Naive thymus-derived CD8-positive, alpha-beta T cell (primary cell): ENCODE measurements around the gene UNC5C. TPM values are rescaled to one million over a fixed set of nuclear protein-coding genes. Genes with fewer than 3 reads are reported as not detected.
"Not testable (repeated sequence)": the region's sequence is repeated elsewhere in the genome, so short reads cannot be mapped to it uniquely, and the experiment has no call there.

Source experiments
- ATAC-seq, 2 donors: fragments of 150-1000 bp; cut with Tn5 transposase in 1 of 2; sonication (Bioruptor Pico), chemical (Tn5 transposase) in 1 of 2; 1 replicate in 1 of 2; 2 replicates in 1 of 2; pipeline ENCODE4 v1.10.0; 2021; ENCODE audit warnings: mild to moderate bottlenecking in 2 of 2, moderate library complexity in 2 of 2
- POLR2A ChIA-PET: fragments of 350-600 bp; sonication (Branson Sonifier 250); formaldehyde crosslinking; loops from one replicate; lab custom pipeline; 2021; ENCODE audit warnings: antibody characterized with exemption; lab: Charles Lee
- DNase-seq, 10 donors: peaks; one replicate each; pipeline versions ENCODE4 v3.0.0 to v3.0.0-alpha.2; 2020 to 2022
- H3K27ac Mint-ChIP-seq, 10 donors: one replicate each; pipeline ENCODE4 v1.8.0; 2020 to 2022; ENCODE audit warnings: mild to moderate bottlenecking in 10 of 10, mixed read lengths in 10 of 10, moderate library complexity in 4 of 10, inconsistent platforms in 1 of 10
- H3K27me3 Mint-ChIP-seq, 5 donors: one replicate each; pipeline ENCODE4 v1.8.0; 2021 to 2022; ENCODE audit warnings: mixed read lengths in 5 of 5
- H3K36me3 Mint-ChIP-seq, 3 donors: one replicate each; pipeline ENCODE4 v1.8.0; 2020 to 2022; ENCODE audit warnings: mixed read lengths in 3 of 3, mild to moderate bottlenecking in 2 of 3, inconsistent platforms in 1 of 3
- H3K4me1 Mint-ChIP-seq, 4 donors: one replicate each; pipeline ENCODE4 v1.8.0; 2021 to 2022; ENCODE audit warnings: mixed read lengths in 4 of 4
- H3K4me3 Mint-ChIP-seq, 10 donors: one replicate each; pipeline ENCODE4 v1.8.0; 2020 to 2022; ENCODE audit warnings: mild to moderate bottlenecking in 10 of 10, mixed read lengths in 10 of 10, moderate library complexity in 6 of 10, inconsistent platforms in 1 of 10
- H3K9me3 Mint-ChIP-seq, 9 donors: one replicate each; pipeline ENCODE4 v1.8.0; 2020 to 2022; ENCODE audit warnings: mixed read lengths in 9 of 9, mild to moderate bottlenecking in 3 of 9, inconsistent platforms in 1 of 9, moderate library complexity in 1 of 9
- polyA plus RNA-seq, 3 donors: library from polyadenylated mRNA; unstranded; fragments of 300-500 nt; fragmentation: Illumina TruSeq; gene quantifications; one replicate each; pipeline ENCODE4 v1.2.3, GENCODE V29; 2021
- total RNA-seq, 8 experiments: library from RNA in 2 of 8; stranded (reverse) in 2 of 8; gene quantifications; one replicate each; pipeline ENCODE4 v1.2.3 and lab custom pipeline; 2021 to 2026

The UNC5C gene
- total and polyA plus RNA-seq, 5 experiments from 2014 or later = not detected

DNA sequence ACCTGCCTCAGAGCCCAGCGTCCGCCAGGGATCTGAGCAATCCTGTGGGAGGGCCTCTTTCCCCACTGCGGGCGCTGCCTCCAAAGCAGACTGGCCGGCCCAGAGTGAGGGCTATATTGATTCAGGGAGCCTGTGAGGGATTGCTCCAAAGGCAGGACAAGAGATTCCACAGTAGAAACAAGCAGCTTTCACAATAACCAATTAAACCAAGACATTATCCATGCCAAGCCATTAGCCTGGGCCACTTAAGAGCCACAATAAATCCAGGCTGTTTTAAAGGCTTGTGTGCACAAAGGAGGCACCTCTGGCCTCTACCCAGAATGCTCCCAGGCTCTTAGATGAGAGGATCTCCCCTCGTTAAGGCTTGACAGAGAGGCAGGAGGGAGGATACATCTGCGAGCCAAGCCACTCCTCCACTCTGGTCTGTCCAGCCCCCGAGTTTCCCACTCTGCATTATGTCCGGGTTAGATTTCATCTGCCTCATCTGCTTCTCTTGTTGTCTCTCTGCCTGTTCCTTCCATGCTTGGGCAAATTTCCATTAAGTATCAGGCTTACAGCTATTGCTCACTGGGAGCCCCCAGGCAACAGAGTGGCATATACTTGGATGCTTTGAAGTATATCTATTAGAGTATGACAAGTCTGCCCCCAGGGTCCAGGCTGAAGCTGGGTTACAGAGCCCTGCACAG, 357.9 kb downstream of the UNC5C start:
- POLR2A ChIA-PET = no interaction called here
- Mint-ChIP-seq H3K9me3 (peaks cover 0 to 7% (median 0%) of the 10 kb centered on the region in 9 donors), H3K4me3 (no peak overlapping the region), H3K27me3 (no peaks in the 10 kb centered on the region), H3K4me1 (peaks cover 26 to 44% (median 36%) of the 10 kb centered on the region in 4 donors), H3K27ac (peak overlapping the region in 8 of 10 donors; percentile 34 to 96 (median 68)), H3K36me3 (no peaks in the 10 kb centered on the region)
- ATAC-seq (no peak), DNase-seq (no peak)

DNA sequence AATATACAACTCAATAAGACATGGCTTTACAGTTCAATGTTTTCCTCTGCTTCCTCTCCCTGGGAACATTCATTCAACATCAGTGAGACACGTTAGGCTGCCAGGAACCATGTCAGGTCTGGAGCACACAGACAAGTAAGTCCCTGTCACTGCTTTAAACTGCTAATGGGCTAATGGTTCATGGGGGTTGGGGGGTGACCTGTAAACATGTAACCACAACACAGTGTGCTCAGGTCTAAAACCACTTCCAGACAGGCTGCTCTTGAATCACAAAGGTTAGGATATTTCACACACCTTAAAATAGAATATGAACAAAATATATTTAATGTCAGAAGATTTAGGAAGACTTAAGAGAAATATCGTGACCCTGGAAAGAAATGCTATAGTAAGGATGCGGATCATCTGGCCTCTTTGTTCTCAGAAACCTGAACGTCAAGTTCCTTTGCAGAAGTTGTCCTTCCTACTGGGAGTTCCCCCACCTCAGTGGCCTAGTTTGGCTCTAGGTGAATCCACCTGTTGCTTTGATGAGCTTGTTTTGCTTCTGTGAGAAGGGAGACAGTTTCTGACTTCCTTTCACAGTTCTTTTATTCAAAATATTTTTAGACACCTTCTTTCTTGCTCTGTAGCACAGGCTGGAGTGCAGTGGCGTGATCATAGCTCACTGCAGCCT, 359.9 kb downstream of the UNC5C start:
- peak; percentile 79 to 84 for ATAC-seq
- Mint-ChIP-seq H3K27ac (peak overlapping the region; percentile 72 to 96 (median 84)), H3K36me3 (no peaks in the 10 kb centered on the region), H3K9me3 (peaks cover 0 to 7% (median 0%) of the 10 kb centered on the region in 9 donors), H3K4me1 (peaks cover 24 to 41% (median 32%) of the 10 kb centered on the region in 4 donors), H3K4me3 (peak overlapping the region in 8 of 10 donors; percentile 8 to 75 (median 54)), H3K27me3 (no peaks in the 10 kb centered on the region)
- POLR2A ChIA-PET = interaction anchor here (1.0 kb wide), 2 partner anchors 76 to 104 kb away, joined by 3 to 4 read pairs; no protein-coding TSS in a partner anchor
- peak in 3 of 10 donors; percentile 25 to 37 (median 30) for DNase-seq

DNA sequence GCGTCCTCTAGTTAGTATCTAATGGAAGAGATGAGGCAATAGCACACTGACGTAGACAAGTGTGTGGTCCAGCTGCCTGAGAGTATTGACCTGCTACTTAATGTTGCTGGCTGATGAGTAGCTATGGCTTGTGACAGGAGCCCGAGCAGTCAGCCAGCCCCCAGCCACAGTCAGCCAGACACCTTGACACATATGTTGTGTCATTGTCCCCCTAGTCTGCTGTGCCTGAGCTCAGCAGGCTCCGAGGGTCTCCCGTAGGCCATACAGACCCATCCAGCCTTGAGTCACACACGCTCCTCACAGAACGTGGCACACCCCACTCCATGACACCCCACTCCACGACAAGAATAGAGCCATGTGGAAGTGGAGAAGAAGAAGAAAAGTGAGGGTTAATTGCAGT, 362.1 kb downstream of the UNC5C start:
- POLR2A ChIA-PET = no interaction called here
- ATAC-seq (no peak), DNase-seq (no peak)
- Mint-ChIP-seq H3K9me3 (peaks cover 0 to 5% (median 0%) of the 10 kb centered on the region in 9 donors), H3K4me3 (no peak overlapping the region), H3K4me1 (peaks cover 13 to 28% (median 21%) of the 10 kb centered on the region in 4 donors), H3K27me3 (no peaks in the 10 kb centered on the region), H3K36me3 (no peaks in the 10 kb centered on the region), H3K27ac (peak overlapping the region in 4 of 10 donors; percentile 10 to 46 (median 19))

DNA sequence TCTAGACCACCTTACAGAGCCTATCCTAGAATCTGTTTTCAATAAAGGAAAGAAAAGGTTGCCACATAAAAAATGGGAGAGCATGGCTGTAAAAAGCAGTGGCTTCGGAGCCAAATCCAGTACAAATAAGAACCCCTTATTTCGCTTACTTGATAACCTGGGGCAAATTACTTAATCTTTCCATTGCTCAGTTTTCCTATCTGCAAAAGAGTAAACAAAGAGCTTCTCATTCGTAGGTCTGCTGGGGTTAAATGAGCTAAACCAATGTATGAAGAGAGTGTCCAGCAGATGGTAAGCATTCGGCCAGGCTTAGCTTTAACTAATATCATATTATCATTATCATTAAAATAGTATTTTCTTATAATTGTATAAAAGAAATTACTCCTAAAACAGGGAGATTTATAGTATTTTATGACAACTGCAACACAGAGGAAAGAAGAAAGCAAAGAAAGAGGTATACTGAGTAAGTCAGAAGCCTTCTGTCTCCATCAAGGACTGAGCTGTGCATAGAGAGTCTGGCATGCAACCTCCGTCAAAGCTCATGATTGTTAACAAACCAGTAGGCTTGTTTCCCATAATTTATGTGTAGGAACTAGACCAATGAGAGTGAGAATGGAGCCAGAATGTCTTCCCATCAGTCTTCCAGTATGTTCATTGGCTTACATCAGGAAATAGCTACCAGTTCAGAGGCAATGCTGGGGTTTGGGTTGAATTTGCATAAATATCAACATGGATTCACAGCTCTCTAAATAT, 364.9 kb downstream of the UNC5C start:
- Mint-ChIP-seq H3K9me3 (no peaks in the 10 kb centered on the region), H3K36me3 (peaks cover 0 to 2% (median 0%) of the 10 kb centered on the region in 3 donors), H3K27ac (no peak overlapping the region), H3K4me1 (peaks cover 3 to 15% (median 9%) of the 10 kb centered on the region in 4 donors), H3K4me3 (no peak overlapping the region), H3K27me3 (peaks cover 0 to 2% (median 0%) of the 10 kb centered on the region in 5 donors)
- no peak for DNase-seq
- POLR2A ChIA-PET = no interaction called here
- no peak for ATAC-seq

DNA sequence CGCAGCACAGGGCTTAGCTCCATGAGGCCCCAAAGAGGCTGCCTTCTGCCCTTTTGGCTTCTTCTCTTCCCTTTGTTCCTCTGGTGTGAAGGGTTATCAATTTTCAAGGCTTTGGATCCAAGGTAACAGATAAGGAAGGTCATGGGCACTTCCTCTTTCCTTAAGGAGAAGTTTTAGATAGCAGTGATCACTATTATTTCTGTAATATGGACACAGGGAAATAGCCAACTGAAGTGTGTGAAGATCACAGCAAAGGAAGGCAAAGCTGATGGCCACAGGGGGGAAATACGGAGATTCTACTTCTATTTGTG, 366.8 kb downstream of the UNC5C start:
- H3K36me3 Mint-ChIP-seq = peaks cover 0 to 9% (median 2%) of the 10 kb centered on the region in 3 donors
- DNase-seq (no peak), ATAC-seq (no peak)
- H3K4me1 Mint-ChIP-seq = peaks cover 0 to 4% (median 0%) of the 10 kb centered on the region in 4 donors
- no peak overlapping the region for H3K4me3 Mint-ChIP-seq
- H3K9me3 Mint-ChIP-seq = peaks cover 0 to 13% (median 4%) of the 10 kb centered on the region in 9 donors
- H3K27ac Mint-ChIP-seq = peak overlapping the region in 3 of 10 donors; percentile 32 to 46 (median 35)
- H3K27me3 Mint-ChIP-seq = peaks cover 0 to 2% (median 0%) of the 10 kb centered on the region in 5 donors
- POLR2A ChIA-PET = no interaction called here

DNA sequence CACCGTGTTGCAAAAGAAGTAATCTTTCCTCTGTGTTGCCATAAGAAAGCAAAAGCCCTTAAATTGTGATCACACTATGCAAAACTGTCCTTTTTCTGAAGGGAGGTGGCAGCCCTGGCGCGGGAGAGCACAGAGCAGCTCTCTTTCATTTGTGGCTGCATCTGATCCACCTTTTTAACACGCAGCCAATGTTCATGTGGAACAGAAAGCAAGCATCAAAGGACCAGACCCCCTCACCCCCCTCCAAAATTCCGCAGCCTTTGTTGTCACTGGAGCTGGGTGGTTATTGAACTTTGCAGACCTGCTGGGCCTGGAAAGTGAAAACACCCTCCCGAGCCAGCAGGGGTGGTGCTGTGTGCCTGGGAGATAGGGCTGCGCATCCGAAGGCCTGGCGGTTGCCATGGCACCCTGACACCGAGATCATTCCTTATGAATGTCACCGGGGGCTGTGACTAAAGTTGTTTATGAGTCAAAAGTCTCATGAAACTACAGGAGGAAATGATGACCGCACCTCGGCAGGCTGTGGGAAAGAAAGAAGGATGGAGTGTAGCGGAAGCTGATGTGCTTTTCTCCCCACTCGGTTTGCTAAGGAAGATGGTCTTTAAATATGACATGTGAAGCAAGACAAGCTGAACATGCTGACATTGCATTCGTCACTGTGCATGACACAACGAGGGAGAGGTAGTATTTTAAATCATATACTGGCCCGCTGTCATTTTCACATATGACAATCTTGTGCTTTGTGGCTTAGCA, 367.4 kb downstream of the UNC5C start:
- POLR2A ChIA-PET = no interaction called here
- DNase-seq (peak in 1 of 10 donors; percentile 4), ATAC-seq (peak; percentile 33 to 47)
- H3K4me3 Mint-ChIP-seq = peak overlapping the region in 4 of 10 donors; percentile 3 to 49 (median 26)
- H3K27me3 Mint-ChIP-seq = peaks cover 0 to 2% (median 0%) of the 10 kb centered on the region in 5 donors
- peaks cover 0 to 9% (median 2%) of the 10 kb centered on the region in 3 donors for H3K36me3 Mint-ChIP-seq
- peaks cover 0 to 4% (median 0%) of the 10 kb centered on the region in 4 donors for H3K4me1 Mint-ChIP-seq
- peak overlapping the region in 4 of 10 donors; percentile 9 to 67 (median 34) for H3K27ac Mint-ChIP-seq
- H3K9me3 Mint-ChIP-seq = peaks cover 0 to 14% (median 4%) of the 10 kb centered on the region in 9 donors

DNA sequence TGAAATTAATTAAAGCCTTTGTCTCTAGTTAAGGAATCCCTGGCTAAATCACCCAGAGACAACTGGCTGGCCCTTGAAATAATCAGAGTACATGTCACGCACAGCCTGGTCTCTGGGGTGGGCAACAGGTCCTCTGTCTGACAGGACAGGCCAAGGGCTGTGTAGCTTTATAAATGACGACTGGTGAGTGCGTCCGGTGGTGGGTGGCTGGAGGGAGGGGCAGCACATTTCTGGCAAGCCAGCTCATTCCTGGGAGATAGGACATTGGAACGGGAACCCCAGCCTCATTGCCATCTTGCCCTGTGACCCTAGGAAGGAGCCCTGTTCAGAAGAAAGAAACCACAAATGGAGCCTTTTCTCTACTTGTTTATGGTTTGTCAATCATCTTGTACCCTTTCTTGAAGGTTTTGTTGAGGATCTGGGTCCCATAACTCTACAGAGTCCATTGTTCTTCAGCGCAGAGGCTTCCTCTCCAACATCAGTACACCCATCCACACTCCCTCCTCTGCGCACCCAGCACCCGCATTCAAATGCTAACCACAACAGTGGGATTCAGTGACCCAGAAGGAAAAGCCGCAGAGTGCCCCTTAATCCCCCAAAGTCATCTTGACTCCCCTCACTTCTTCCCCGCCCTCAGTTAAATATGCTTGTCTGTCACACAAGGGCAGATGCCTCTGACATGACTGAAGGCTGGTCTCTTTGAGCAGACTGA, 368.1 kb downstream of the UNC5C start:
- Mint-ChIP-seq H3K27me3 (peaks cover 0 to 2% (median 0%) of the 10 kb centered on the region in 5 donors), H3K36me3 (peaks cover 0 to 9% (median 2%) of the 10 kb centered on the region in 3 donors), H3K4me3 (peak overlapping the region in 1 of 10 donors; percentile 16), H3K4me1 (peaks cover 0 to 4% (median 0%) of the 10 kb centered on the region in 4 donors), H3K27ac (peak overlapping the region in 1 of 10 donors; percentile 37), H3K9me3 (peaks cover 0 to 14% (median 4%) of the 10 kb centered on the region in 9 donors)
- no peak for DNase-seq
- ATAC-seq = no peak
- POLR2A ChIA-PET = no interaction called here

DNA sequence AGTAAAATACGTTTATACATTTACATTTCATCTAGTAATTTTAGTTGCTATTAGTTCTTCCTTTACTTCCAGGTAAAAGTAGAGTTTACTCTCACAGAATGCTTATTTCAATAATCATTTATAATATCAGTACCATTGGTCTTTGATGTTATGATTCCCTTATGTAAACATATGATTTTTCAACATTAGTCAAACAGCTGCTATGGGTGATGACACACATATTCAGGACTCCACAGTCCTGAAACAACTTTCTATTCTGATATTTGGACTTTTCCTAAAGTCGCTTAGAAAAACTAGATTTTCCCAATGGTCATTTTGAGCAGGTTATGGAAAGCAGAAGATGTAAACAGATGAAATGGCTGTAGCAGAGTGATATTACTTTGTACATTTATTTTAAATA, 369.8 kb downstream of the UNC5C start:
- peaks cover 0 to 2% (median 0%) of the 10 kb centered on the region in 5 donors for H3K27me3 Mint-ChIP-seq
- ATAC-seq (no peak), DNase-seq (no peak)
- H3K9me3 Mint-ChIP-seq = peaks cover 0 to 14% (median 4%) of the 10 kb centered on the region in 9 donors
- H3K36me3 Mint-ChIP-seq = peaks cover 0 to 9% (median 2%) of the 10 kb centered on the region in 3 donors
- no peak overlapping the region for H3K27ac Mint-ChIP-seq
- POLR2A ChIA-PET = no interaction called here
- H3K4me3 Mint-ChIP-seq = no peak overlapping the region
- peaks cover 0 to 4% (median 0%) of the 10 kb centered on the region in 4 donors for H3K4me1 Mint-ChIP-seq

DNA sequence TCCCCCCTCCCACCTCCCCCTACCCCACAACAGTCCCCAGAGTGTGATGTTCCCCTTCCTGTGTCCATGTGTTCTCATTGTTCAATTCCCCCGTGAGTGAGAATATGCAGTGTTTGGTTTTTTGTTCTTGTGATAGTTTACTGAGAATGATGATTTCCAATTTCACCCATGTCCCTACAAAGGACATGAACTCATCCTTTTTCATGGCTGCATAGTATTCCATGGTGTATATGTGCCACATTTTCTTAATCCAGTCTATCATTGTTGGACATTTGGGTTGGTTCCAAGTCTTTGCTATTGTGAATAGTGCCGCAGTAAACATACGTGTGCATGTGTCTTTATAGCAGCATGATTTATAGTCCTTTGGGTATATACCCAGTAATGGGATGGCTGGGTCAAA, 377.4 kb downstream of the UNC5C start:
- ATAC-seq, H3K27ac Mint-ChIP-seq, H3K36me3 Mint-ChIP-seq, H3K4me1 Mint-ChIP-seq, H3K9me3 Mint-ChIP-seq, H3K4me3 Mint-ChIP-seq, H3K27me3 Mint-ChIP-seq, DNase-seq, POLR2A ChIA-PET: not testable (repeated sequence)

DNA sequence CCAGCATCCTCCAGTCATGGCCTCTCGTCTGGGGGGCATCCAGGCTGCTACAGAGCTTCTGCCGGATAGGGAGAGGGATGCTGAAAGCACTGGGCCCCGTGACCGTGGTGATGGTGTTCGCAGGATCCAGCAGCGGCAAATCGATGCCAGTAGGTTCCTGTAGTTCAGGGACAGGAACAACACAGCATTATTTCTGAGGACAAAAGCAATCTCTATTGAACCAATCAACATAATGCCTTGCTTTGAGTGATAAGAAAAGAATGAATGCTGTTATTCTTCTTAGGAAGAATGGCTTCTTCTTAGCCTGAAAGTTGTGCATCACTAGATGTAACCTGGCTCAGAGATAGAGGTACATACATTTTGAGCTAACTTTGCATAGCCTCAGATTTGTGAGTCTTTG, 378.6 kb downstream of the UNC5C start:
- H3K36me3 Mint-ChIP-seq = no peaks in the 10 kb centered on the region
- H3K27ac Mint-ChIP-seq = peak overlapping the region in 1 of 10 donors; percentile 34
- ATAC-seq = no peak

DNA sequence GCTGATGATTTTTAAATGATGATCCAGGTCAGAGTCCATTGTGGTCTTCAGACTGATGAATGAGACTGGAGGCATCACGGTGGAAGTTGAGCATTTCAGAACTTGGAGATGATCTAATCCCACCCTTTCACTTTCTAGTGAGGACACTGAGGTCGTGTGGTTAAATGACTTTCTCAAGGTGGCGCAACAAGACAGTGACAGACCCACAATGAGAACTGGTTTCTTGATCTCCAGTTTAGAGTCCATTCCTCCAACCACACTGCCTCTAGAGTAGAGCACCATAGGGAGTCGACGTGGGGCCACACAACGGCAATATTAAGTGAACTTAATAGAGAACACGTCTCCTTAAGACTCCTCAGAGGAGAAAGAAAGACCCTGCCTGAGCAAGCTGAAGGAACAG, 381.0 kb downstream of the UNC5C start:
- Mint-ChIP-seq H3K27me3 (peaks cover 0 to 1% (median 0%) of the 10 kb centered on the region in 5 donors), H3K4me1 (peaks cover 0 to 6% (median 3%) of the 10 kb centered on the region in 4 donors), H3K36me3 (no peaks in the 10 kb centered on the region), H3K4me3 (no peak overlapping the region), H3K9me3 (peaks cover 0 to 2% (median 0%) of the 10 kb centered on the region in 9 donors), H3K27ac (no peak overlapping the region)
- ATAC-seq (no peak), DNase-seq (no peak)
- POLR2A ChIA-PET = no interaction called here

More for the DNA sequence above, 378.6 kb downstream of the UNC5C start:
- peaks cover 0 to 2% (median 0%) of the 10 kb centered on the region in 9 donors for H3K9me3 Mint-ChIP-seq
- H3K27me3 Mint-ChIP-seq = no peaks in the 10 kb centered on the region
- DNase-seq = no peak
- no peak overlapping the region for H3K4me3 Mint-ChIP-seq
- POLR2A ChIA-PET = no interaction called here
- H3K4me1 Mint-ChIP-seq = peaks cover 0 to 6% (median 3%) of the 10 kb centered on the region in 4 donors
